ENCODE data around the gene BRINP2.

BRINP2 gene

GRCh38 chr1:177170756-177171535, at the start of gene BRINP2:
BRINP2 (plus strand) TSS chr1:177170958; CDS start chr1:177229877, 58,919 bp downstream.
- peak; percentile 5 for DNase-seq

DNA sequence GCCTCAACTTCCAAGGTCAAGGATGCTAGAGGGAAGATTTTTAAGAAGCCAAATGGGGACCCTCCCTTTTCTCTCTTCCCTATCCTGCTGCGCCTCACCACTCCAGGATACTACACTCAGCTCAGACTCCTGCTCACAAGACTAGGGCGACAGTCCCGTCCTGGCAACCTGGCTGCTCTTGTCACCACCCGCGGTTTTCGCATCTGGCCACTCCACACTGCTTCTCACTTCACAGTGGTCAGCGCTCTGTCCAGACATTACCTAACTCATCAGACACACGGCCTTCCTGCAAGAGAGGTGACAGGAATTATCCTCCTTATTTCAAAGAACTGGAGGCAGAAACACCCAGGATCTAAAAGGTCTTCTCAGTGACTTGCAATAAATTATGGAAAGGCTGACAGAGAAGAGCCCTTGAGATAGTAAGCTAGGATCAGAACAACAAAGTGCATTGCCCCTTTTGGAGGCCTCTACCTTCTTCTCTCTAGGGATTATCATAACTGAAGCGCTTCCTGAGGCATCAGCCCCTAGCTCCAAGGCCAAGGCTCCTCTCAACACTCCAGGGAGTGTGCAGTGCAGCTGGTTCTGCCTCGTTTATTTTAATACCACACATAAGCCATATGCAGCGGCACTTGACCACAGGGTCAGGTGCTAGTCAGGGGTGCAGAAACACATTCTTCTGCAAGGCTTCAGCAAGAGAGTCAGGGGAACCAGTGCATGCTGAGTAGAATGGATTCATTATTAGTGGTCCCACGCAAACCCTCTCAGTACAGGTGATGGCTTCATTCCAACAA, 48.1 kb upstream of the BRINP2 start:
- DNase-seq = no peak

GRCh38 chr1:177124577-177125278, 46.0 kb upstream of the BRINP2 start:
- DNase-seq = no peak

- DNase-seq = no peak
Measured at GRCh38 chr1:177126267-177126666, 44.5 kb upstream of the BRINP2 start.

DNA sequence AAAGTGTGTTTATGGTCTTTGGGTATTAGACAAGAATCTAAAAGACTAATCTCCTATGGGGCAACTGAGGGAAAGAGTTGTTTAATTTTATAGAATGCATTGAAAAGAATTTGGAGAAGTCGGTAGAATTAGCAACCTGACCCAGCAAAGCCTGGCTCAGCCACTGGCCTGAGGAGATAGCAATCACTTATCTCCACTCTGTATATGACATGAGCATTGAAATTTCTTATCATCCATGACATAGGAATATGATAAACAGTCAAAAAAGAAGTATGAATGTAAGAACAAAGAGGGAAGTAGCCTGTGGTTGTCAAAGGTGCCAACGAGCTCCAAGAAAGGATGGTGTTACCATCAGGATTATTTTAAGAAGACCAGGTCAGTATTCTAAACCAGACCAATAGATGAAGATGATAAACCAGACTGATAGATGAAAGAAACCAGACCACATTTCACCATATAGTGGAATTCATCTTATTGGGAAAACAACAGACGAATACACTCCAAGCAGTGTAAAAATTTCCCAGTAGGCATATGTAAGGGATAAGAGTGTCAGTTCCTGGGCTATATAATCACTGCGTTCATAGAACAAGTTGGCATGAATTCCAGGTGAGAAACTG, 42.0 kb upstream of the BRINP2 start:
- no peak for DNase-seq

- DNase-seq = no peak
Measured at GRCh38 chr1:177130451-177130945, 40.3 kb upstream of the BRINP2 start.

DNA sequence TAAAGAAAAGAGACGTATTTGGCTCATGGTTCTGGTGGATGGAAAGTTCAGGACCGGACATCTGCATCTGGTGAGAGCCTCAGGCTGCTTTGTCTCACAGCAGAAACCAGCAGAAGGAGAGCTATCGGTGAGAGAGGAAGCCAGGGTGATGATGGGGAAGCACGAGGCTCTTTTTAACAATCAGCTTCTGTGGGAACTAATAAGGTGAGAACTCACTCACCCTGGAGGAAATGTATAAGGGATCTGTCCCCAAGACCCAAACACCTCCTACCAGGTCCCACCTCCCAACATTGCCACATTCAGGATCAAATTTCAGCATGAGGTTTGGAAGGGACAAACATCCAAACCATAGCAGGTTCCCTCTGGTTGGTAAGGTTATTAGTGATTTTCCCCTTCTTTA, 39.0 kb upstream of the BRINP2 start:
- DNase-seq = no peak

DNA sequence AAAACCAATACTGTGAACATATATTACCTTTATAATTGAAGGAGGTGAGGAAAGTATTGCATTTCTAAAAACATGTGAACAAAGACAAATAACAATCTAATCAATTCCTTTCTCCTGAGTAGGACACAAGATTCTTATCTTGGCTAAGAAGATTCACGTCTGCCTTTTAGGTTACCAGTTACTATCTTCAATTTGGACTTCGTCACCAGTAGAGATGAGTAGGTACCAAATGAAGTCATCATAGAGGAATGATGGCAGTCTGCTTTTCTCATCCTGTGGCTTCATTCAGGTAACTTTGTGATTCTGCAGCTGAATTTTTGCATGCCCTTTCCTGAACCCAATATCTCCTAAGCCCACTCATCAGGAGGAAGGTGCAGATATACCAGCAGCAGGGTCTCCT, 38.6 kb upstream of the BRINP2 start:
- no peak for DNase-seq

- no peak for DNase-seq
Measured at GRCh38 chr1:177133977-177134538, 36.7 kb upstream of the BRINP2 start.

GRCh38 chr1:177135250-177135649, 35.5 kb upstream of the BRINP2 start:
- DNase-seq = no peak

- no peak for DNase-seq
Measured at GRCh38 chr1:177137814-177138213, 32.9 kb upstream of the BRINP2 start.

- no peak for DNase-seq
Measured at GRCh38 chr1:177138347-177138746, 32.4 kb upstream of the BRINP2 start.

GRCh38 chr1:177142010-177142409, 28.7 kb upstream of the BRINP2 start:
- no peak for DNase-seq

DNA sequence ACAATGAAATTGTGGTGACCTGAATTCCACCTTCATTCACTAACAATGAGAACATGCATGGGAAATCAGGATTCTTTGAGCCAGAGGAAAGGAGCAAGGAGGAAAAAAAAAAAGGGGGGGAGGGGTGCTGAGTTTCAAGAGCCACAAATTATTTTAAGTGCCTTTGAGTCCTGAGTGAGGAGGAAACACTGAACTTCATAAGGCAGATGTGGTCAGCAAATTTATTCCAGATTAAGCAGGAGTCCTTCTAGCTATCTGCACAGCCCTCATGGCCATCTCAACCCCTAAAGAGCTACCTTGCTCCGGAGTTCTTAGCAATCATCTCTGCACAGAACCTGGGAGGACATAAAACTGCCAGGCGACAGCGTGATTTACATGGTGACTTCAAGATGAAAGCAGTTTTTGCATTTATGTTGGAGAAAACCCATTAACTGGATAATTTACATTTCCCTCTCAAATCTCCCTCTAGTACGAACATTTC, 27.9 kb upstream of the BRINP2 start:
- no peak for DNase-seq

DNA sequence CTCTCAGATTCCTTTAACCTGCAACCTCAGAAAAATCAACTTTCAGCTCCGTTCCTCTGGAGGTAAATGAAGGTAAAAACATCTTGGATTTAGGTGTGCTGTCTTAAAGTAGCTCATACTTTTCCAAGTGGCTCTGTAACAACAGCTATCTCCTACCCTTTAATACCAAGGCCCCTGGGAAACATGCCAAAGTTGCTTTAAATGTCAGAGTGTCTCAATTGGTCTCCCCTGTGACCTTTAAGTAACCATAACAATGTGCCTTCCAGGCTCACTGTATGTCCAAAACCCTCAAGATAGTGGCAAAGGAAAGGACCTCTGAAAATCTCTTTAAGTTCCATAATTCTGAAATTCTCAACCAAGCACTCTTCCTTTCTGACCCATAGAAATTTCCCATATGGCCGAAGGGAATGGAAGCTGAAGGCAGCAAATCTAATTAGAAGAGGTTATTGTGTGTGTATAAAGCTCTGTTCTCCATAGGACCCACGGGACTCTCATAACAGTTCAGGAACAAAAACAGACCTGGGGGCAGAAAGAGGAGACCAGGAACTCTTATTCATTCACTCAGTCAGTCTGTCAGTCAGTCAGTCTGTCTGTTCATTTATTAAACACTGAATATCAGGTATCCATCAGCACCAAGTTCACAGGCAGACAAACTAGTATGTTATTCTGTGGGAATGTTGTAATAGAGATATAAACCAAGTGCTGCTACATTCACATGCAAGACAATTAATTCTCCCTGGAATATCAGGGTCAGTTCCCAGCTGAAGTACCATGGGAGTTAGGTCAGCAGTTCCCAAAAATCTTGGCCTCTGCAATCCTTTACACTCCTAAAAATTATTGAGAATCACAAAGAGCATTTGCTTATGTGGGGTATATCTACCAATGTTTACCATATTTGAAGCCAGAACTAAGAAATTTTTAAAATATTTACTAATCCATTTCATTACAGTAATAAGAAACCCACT, 25.4 kb upstream of the BRINP2 start:
- DNase-seq = no peak

DNA sequence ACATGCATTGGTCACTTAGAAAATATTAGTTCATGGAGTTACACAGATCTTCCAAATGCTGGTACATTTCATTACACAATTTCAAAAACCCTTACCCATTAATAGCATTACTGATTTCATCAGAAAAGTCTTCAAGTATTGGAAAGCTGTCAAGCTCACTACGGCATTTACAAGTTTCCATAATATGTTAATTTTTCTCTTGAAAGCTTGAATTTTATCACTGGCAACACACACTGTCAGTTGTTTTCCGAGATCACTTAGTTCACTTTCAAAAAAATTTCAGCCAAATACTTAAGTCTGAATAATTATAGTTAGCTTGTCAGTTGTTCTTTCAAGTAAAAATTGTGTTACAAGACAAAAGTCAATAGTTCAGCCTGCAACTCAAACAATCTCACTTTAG, 24.3 kb upstream of the BRINP2 start:
- no peak for DNase-seq

DNA sequence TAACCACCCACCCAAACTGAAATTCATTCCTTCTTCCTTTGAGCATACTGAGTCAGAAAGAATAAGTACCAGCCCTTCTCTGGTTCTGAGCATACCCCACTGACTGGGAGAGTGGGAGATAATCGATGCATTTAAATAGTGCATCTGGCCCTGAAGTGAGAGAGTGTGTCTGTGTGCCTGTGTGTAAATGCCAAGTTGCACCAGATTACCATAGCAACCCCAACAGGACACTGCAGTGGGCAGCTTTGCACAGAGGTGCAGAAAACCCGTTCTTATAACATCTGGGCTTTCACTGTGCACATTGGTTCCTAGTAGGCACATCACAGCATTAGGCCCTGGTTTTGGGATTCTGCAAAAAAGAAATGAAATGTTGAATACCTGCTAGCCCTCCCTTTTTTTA, 8.5 kb upstream of the BRINP2 start:
- no peak for DNase-seq

GRCh38 chr1:177163844-177164379, 6.8 kb upstream of the BRINP2 start:
- DNase-seq = no peak

DNA sequence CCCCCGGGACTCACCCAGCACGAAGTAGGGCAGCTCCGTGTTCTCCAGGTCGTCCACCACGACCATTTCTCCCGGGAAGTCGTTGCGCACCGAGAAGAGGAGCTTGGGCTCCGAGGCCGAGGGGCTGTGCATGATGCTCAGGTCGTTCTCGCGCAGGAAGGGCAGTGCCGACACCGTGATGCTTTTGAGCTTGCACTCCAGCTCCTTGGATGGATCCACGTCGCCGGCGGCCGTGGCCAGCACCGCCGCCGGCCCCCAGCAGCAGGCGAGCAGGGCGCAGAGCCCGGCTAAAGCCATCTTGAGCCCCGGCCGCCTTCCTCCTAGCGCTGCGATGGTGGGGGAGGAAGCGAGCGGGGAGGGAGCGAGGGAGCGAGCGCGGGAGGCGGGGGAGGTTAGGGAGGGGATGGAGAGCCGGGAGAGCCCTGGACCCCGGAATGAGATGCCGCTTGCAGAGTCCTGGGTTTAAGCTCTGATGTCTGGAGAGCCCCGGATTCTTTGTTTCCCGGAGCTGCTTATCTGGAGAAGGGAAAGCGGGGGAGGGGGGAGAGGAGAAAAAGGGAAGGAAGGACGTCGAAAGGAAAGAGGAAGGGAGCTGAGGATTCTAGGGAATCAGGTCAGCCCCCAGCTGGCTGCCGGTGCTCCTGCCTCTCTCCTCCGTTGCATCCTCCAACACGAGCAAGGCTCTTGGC, 6.2 kb upstream of the BRINP2 start, which contains the start of gene ASTN1:
Gene ASTN1 (minus strand): TSS at position 333 of the 689 bp plus-strand sequence. CDS start 36 bp downstream, at position 297.
- DNase-seq = no peak

- DNase-seq = no peak
Measured at GRCh38 chr1:177165069-177165439, 5.7 kb upstream of the BRINP2 start.
